ENCODE measurements around the gene CNN2. TPM values are rescaled to one million over a fixed set of nuclear protein-coding genes. Genes with fewer than 3 reads are reported as not detected.
A peak's percentile ranks its signal among the peaks of the same experiment; 100 is the strongest.

The CNN2 gene
- total and polyA plus RNA-seq, 2 of the 13 experiments (the other 11 are each of a cell fraction or from before 2014, with no cell fraction given): 63.6 to 70.0 TPM

- TF ChIP-seq KDM2A (CRISPR knock-in tag; IDR thresholded peaks at IDR 0.05; ENCODE audit: borderline replicate concordance, low read depth) (0 out of 2 replicates have a peak, but pooled peaks have one; percentile 27), MYNN (CRISPR knock-in tag; IDR thresholded peaks at IDR 0.05; ENCODE audit: low read depth) (no peak), SMARCE1 (IDR thresholded peaks at IDR 0.05; ENCODE audit: borderline replicate concordance) (no peak), TBX3 (IDR thresholded peaks at IDR 0.05; ENCODE audit: borderline replicate concordance) (no peak), SRY (CRISPR knock-in tag; IDR thresholded peaks at IDR 0.05) (0 out of 2 replicates have a peak, but pooled peaks have one; percentile 32), FOSL2 (CRISPR knock-in tag; IDR thresholded peaks at IDR 0.05) (no peak), ZBTB7B (CRISPR knock-in tag; IDR thresholded peaks at IDR 0.05) (no peak), POLR2A (IDR thresholded peaks at IDR 0.05; ENCODE audit: insufficient read depth in 1 of 2, low read depth in 2 of 2, low read length in 2 of 2) (peak in 1 of 2 experiments; percentile 62; a peak in 2 of 4 replicates), ZNF577 (CRISPR knock-in tag; IDR thresholded peaks at IDR 0.05; ENCODE audit: borderline replicate concordance, low read depth) (no peak), STAG1 (CRISPR knock-in tag; IDR thresholded peaks at IDR 0.05) (no peak), ZNF616 (CRISPR knock-in tag; IDR thresholded peaks at IDR 0.05; ENCODE audit: low read depth) (no peak), RXRB (CRISPR knock-in tag; IDR thresholded peaks at IDR 0.05; ENCODE audit: borderline replicate concordance) (no peak), ZNF557 (CRISPR knock-in tag; IDR thresholded peaks at IDR 0.05) (no peak), AHDC1 (CRISPR knock-in tag; IDR thresholded peaks at IDR 0.05; ENCODE audit: borderline replicate concordance) (no peak), ZNF343 (CRISPR knock-in tag; IDR thresholded peaks at IDR 0.05) (no peak), ZNF644 (CRISPR knock-in tag; IDR thresholded peaks at IDR 0.05; ENCODE audit: low read depth) (no peak), U2AF2 (IDR thresholded peaks at IDR 0.05; ENCODE audit: low read depth, low read length) (no peak), TBP (CRISPR knock-in tag; IDR thresholded peaks at IDR 0.05) (no peak), MTA3 (CRISPR knock-in tag; IDR thresholded peaks at IDR 0.05) (no peak), HNF4A (CRISPR knock-in tag; IDR thresholded peaks at IDR 0.05) (no peak), EZH2 (conservative IDR thresholded peaks at IDR 0.05; ENCODE audit: low read depth, low read length) (no peak), ETV5 (CRISPR knock-in tag; IDR thresholded peaks at IDR 0.05; ENCODE audit: borderline replicate concordance) (no peak), ELK4 (CRISPR knock-in tag; IDR thresholded peaks at IDR 0.05; ENCODE audit: borderline replicate concordance) (no peak), ZNF430 (CRISPR knock-in tag; IDR thresholded peaks at IDR 0.05) (peak; percentile 29; the same call in 1 of the 2 replicates)
Measured at GRCh38 chr19:1085676-1086442, 59.5 kb downstream of the CNN2 start (continued).

All from HepG2 (cell line).